GM12878 (cell line): ENCODE results near the gene DNAJB6. TPM values are rescaled to one million over a fixed set of nuclear protein-coding genes. Genes with fewer than 3 reads are reported as not detected.

Experiments used
- ATAC-seq: fragments of 200-7000 bp; cut with Tn5 transposase; 3 replicates; pipeline ENCODE4 v1.9.1; 2020; ENCODE audit warnings: mild to moderate bottlenecking, moderate library complexity
- BruUV-seq: library from RNA; stranded (reverse); fragments of 400-500 nt; replicated peaks from 2 replicates; lab custom pipeline; 2021; lab: Mats Ljungman, UMichigan
- CTCF ChIA-PET: fragments of 300-600 bp; sonication (Branson Sonifier 250); formaldehyde crosslinking; extraction: SDS; loops from one replicate; lab custom pipeline; 2021; ENCODE audit warnings: inconsistent platforms; lab: Yijun Ruan, JAX
- POLR2A ChIA-PET: fragments of 350-600 bp; formaldehyde crosslinking; extraction: SDS; loops from one replicate; lab custom pipeline; 2021; ENCODE audit warnings: inconsistent platforms; lab: Charles Lee
- RAD21 ChIA-PET: fragments of 300-600 bp; sonication (Branson Sonifier 250); formaldehyde crosslinking; loops from one replicate; lab custom pipeline; 2023; ENCODE audit warnings: antibody characterized with exemption; ENCODE audit not compliant: unreplicated experiment; lab: Charles Lee
- SMC1A ChIA-PET: fragments of 300-600 bp; sonication (Branson Sonifier 250); formaldehyde crosslinking; loops from one replicate; lab custom pipeline; 2023; ENCODE audit not compliant: unreplicated experiment, uncharacterized antibody; lab: Charles Lee
- DNase-seq: peaks from one replicate; pipeline ENCODE4 v3.0.0-alpha.2; 2011; ENCODE audit warnings: low read depth, low spot score
- FAIRE-seq: peaks from 3 replicates; lab custom pipeline; 2011; peaks lifted over from hg19 to GRCh38; lab: Jason Lieb, UNC
- H2AFZ ChIP-seq: 2 replicates; pipeline ENCODE4 v1.6.0; 2011; ENCODE audit warnings: low read depth, low read length, control low read depth; ENCODE audit not compliant: control insufficient read depth
- H3K27ac ChIP-seq: 2 replicates; pipeline ENCODE4 v1.5.1; 2011; ENCODE audit warnings: control low read depth; ENCODE audit not compliant: control insufficient read depth, insufficient read depth
- H3K27me3 ChIP-seq, 2 experiments: replicated peaks in 1 of 2; 2 replicates each; pipeline versions ENCODE4 v1.6.0 to v1.6.1; 2011; ENCODE audit warnings: low read length in 1 of 2; ENCODE audit not compliant: control insufficient read depth in 2 of 2, insufficient read depth in 2 of 2
- H3K36me3 ChIP-seq, 2 experiments: 2 replicates each; pipeline ENCODE4 v1.5.1; 2011; ENCODE audit warnings: low read length in 1 of 2; ENCODE audit not compliant: control insufficient read depth in 2 of 2, insufficient read depth in 2 of 2
- H3K4me1 ChIP-seq: 2 replicates; pipeline ENCODE4 v1.6.1; 2011; ENCODE audit warnings: mild to moderate bottlenecking, low read length, moderate library complexity, mixed read lengths; ENCODE audit not compliant: control insufficient read depth, insufficient read depth
- H3K4me2 ChIP-seq: 2 replicates; pipeline ENCODE4 v1.6.0; 2011; ENCODE audit warnings: control low read depth; ENCODE audit not compliant: control insufficient read depth, insufficient read depth
- H3K4me3 ChIP-seq: fragments of 200-600 bp; sonication (generic); 2 replicates; pipeline ENCODE4 v1.5.1; 2016
- H3K79me2 ChIP-seq: 2 replicates; pipeline ENCODE4 v1.6.0; 2011; ENCODE audit warnings: low read length; ENCODE audit not compliant: control insufficient read depth, insufficient read depth
- H3K9ac ChIP-seq: 2 replicates; pipeline ENCODE4 v1.8.0; 2011; ENCODE audit warnings: low read length, control low read depth, mixed read lengths; ENCODE audit not compliant: control insufficient read depth, insufficient read depth
- H3K9me3 ChIP-seq: replicated peaks from 3 replicates; pipeline ENCODE4 v1.5.1; 2011; ENCODE audit warnings: mild to moderate bottlenecking, low read length; ENCODE audit not compliant: control insufficient read depth, insufficient read depth
- H4K20me1 ChIP-seq: 2 replicates; pipeline ENCODE4 v1.6.0; 2011; ENCODE audit not compliant: control insufficient read depth, insufficient read depth
- CREB1 ChIP-seq: IDR thresholded peaks from 2 replicates; pipeline ENCODE4 v1.6.1; 2012; ENCODE audit warnings: low read depth, mild to moderate bottlenecking, inconsistent platforms
- HDGF ChIP-seq: fragments of 450-650 bp; IDR thresholded peaks from 2 replicates; pipeline ENCODE4 v1.6.1; 2016; ENCODE audit warnings: antibody characterized with exemption
- IKZF2 ChIP-seq, 2 experiments: fragments of 450-650 bp; IDR thresholded peaks; 2 replicates each; pipeline ENCODE4 v1.6.1; 2017; ENCODE audit warnings: mild to moderate bottlenecking in 2 of 2, moderate library complexity in 2 of 2
- JUNB ChIP-seq: IDR thresholded peaks from 2 replicates; pipeline ENCODE4 v1.6.1; 2016; ENCODE audit warnings: antibody characterized with exemption, mild to moderate bottlenecking
- MEF2A ChIP-seq: IDR thresholded peaks from 2 replicates; pipeline ENCODE4 v1.6.1; 2011; ENCODE audit warnings: low read depth, mild to moderate bottlenecking, low read length, moderate library complexity; ENCODE audit not compliant: insufficient read depth
- MEF2B ChIP-seq: fragments of 450-650 bp; IDR thresholded peaks from 2 replicates; pipeline ENCODE4 v1.6.1; 2018; ENCODE audit warnings: mild to moderate bottlenecking, moderate library complexity; ENCODE audit not compliant: partially characterized antibody, poor library complexity, severe bottlenecking
- MTA2 ChIP-seq: fragments of 450-650 bp; IDR thresholded peaks from 2 replicates; pipeline ENCODE4 v1.6.1; 2016; ENCODE audit warnings: low read depth, mild to moderate bottlenecking, moderate library complexity
- NR2C1 ChIP-seq: fragments of 450-650 bp; IDR thresholded peaks from 2 replicates; pipeline ENCODE4 v1.6.1; 2017; ENCODE audit warnings: antibody characterized with exemption, mild to moderate bottlenecking, moderate library complexity
- PML ChIP-seq: IDR thresholded peaks from 2 replicates; pipeline ENCODE4 v1.6.1; 2012; ENCODE audit warnings: low read length, inconsistent platforms
- STAT1 ChIP-seq: fragments of 450-650 bp; conservative IDR thresholded peaks from 2 replicates; pipeline ENCODE4 v1.6.1; 2014; ENCODE audit warnings: antibody characterized with exemption, mild to moderate bottlenecking
- SUZ12 ChIP-seq: fragments of 200-600 bp; sonication (generic); IDR thresholded peaks from one replicate; pipeline ENCODE4 v1.6.1; 2018; ENCODE audit warnings: antibody characterized with exemption, mild to moderate bottlenecking; ENCODE audit not compliant: unreplicated experiment
- YBX1 ChIP-seq: fragments of 450-650 bp; IDR thresholded peaks from 2 replicates; pipeline ENCODE4 v1.6.1; 2016; ENCODE audit warnings: antibody characterized with exemption
- WGBS: methylation state at CpG from one replicate; pipeline ENCODE4 v1.1.6; 2016; ENCODE audit warnings: low lambda C conversion rate; ENCODE audit not compliant: insufficient replicate concordance, insufficient coverage; ENCODE audit errors: missing lambda C conversion rate; 5-methylcytosine and 5-hydroxymethylcytosine counted together
- in situ Hi-C: fragments of 300-500 bp; cut with MboI; formaldehyde crosslinking; loops from 9 replicates; pipeline ENCODE4 v1.14.3; 2018; ENCODE audit warnings: mixed read lengths
- intact Hi-C: fragments of 100-400 bp; cut with micrococcal nuclease; formaldehyde crosslinking; loops from one replicate; pipeline ENCODE4 v1.14.2; 2022; ENCODE audit not compliant: unreplicated experiment
- polyA plus RNA-seq, 11 experiments: library from polyadenylated mRNA; depleted of rRNA in 4 of 11; unstranded in 6 of 11; stranded (reverse) in 5 of 11; fragments of >200 nt; fragmentation: Nextera tagmentation in 4 of 11; fragmentation: Illumina TruSeq in 1 of 11; extraction: Ambion mirVana in 4 of 11; extraction: Trizol in 1 of 11; gene quantifications; 1 replicate in 1 of 11; 2 replicates in 10 of 11; pipeline versions ENCODE4 v1.2.1 to v1.2.3, GENCODE V29; 2011 to 2016; ENCODE audit warnings: inconsistent platforms in 2 of 11, missing spikeins in 2 of 11, low read depth in 1 of 11
- total RNA-seq, 4 experiments: library from RNA; depleted of rRNA in 3 of 4; stranded (reverse); fragments of >200 nt in 3 of 4; fragmentation: Illumina TruSeq in 1 of 4; extraction: Trizol in 1 of 4; gene quantifications; 2 replicates each; pipeline versions ENCODE4 v1.2.1 to v1.2.3, GENCODE V29; 2013 to 2021
- TF ChIP-seq, protein P1 (sequence below): IDR thresholded peaks from 2 replicates; pipeline ENCODE4 v1.6.1; 2011; ENCODE audit warnings: borderline replicate concordance, low read depth, mild to moderate bottlenecking, moderate library complexity, low read length; ENCODE audit not compliant: insufficient read depth, poor library complexity, severe bottlenecking
- TF ChIP-seq, protein P2 (sequence below): fragments of 450-650 bp; formaldehyde crosslinking; IDR thresholded peaks from 2 replicates; pipeline ENCODE4 v1.5.0; 2022; ENCODE audit warnings: mild to moderate bottlenecking, missing genetic modification characterization
- TF ChIP-seq, protein P3 (sequence below), 3 experiments: IDR thresholded peaks in 2 of 3; conservative IDR thresholded peaks in 1 of 3; 2 replicates each; pipeline ENCODE4 v1.5.1; 2011; ENCODE audit warnings: low read depth in 3 of 3, low read length in 3 of 3, mild to moderate bottlenecking in 3 of 3, control low read depth in 2 of 3, moderate library complexity in 2 of 3, inconsistent platforms in 1 of 3, mixed read lengths in 1 of 3; ENCODE audit not compliant: control insufficient read depth in 2 of 3, insufficient read depth in 1 of 3; ENCODE audit errors: extremely low read depth in 1 of 3

Gene DNAJB6
- total and polyA plus RNA-seq, 10 of the 15 experiments (the other 5 are each of a cell fraction or from before 2014, with no cell fraction given) = 34.5 to 117 (median 53.1) TPM

DNA sequence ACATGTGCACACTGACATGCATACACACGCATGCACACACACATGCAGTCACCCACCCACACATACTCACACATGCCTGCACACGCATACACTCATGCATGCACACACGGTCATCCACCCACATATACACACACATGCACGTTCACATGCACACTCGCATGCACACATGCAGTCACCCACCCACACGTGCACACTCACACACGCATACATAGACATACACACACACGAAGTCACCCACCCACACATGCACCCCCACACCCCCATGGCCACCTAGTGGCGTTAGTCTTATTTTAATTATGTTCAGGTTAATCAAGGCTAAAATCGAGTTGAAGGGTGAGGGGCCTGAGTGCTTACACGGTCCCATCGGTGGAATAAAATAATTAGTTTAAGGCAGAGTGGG lies 96.8 kb downstream of the DNAJB6 start:
- DNase-seq = no peak
- Histone ChIP-seq H3K9ac (no peak overlapping the region), H4K20me1 (no peaks in the 10 kb centered on the region), H3K79me2 (no peaks in the 10 kb centered on the region), H3K27me3 (no peaks in the 10 kb centered on the region), H3K27ac (no peak overlapping the region), H2AFZ (no peak overlapping the region), H3K4me1 (no peaks in the 10 kb centered on the region), H3K4me3 (no peak overlapping the region), H3K36me3 (no peaks in the 10 kb centered on the region), H3K4me2 (no peak overlapping the region), H3K9me3 (no peaks in the 10 kb centered on the region)
- TF ChIP-seq YBX1 (no peak), JUNB (no peak), PML (no peak), MTA2 (no peak), NR2C1 (no peak), STAT1 (no peak), IKZF2 (IDR thresholded peaks at IDR 0.05) (no peak), SUZ12 (no peak), MEF2A (no peak), HDGF (no peak), MEF2B (no peak), CREB1 (no peak)
- TF ChIP-seq, protein P1, sequence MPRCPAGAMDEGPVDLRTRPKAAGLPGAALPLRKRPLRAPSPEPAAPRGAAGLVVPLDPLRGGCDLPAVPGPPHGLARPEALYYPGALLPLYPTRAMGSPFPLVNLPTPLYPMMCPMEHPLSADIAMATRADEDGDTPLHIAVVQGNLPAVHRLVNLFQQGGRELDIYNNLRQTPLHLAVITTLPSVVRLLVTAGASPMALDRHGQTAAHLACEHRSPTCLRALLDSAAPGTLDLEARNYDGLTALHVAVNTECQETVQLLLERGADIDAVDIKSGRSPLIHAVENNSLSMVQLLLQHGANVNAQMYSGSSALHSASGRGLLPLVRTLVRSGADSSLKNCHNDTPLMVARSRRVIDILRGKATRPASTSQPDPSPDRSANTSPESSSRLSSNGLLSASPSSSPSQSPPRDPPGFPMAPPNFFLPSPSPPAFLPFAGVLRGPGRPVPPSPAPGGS = no peak
- TF ChIP-seq, protein P2, sequence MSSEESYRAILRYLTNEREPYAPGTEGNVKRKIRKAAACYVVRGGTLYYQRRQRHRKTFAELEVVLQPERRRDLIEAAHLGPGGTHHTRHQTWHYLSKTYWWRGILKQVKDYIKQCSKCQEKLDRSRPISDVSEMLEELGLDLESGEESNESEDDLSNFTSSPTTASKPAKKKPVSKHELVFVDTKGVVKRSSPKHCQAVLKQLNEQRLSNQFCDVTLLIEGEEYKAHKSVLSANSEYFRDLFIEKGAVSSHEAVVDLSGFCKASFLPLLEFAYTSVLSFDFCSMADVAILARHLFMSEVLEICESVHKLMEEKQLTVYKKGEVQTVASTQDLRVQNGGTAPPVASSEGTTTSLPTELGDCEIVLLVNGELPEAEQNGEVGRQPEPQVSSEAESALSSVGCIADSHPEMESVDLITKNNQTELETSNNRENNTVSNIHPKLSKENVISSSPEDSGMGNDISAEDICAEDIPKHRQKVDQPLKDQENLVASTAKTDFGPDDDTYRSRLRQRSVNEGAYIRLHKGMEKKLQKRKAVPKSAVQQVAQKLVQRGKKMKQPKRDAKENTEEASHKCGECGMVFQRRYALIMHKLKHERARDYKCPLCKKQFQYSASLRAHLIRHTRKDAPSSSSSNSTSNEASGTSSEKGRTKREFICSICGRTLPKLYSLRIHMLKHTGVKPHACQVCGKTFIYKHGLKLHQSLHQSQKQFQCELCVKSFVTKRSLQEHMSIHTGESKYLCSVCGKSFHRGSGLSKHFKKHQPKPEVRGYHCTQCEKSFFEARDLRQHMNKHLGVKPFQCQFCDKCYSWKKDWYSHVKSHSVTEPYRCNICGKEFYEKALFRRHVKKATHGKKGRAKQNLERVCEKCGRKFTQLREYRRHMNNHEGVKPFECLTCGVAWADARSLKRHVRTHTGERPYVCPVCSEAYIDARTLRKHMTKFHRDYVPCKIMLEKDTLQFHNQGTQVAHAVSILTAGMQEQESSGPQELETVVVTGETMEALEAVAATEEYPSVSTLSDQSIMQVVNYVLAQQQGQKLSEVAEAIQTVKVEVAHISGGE = no peak
- TF ChIP-seq, protein P3, sequence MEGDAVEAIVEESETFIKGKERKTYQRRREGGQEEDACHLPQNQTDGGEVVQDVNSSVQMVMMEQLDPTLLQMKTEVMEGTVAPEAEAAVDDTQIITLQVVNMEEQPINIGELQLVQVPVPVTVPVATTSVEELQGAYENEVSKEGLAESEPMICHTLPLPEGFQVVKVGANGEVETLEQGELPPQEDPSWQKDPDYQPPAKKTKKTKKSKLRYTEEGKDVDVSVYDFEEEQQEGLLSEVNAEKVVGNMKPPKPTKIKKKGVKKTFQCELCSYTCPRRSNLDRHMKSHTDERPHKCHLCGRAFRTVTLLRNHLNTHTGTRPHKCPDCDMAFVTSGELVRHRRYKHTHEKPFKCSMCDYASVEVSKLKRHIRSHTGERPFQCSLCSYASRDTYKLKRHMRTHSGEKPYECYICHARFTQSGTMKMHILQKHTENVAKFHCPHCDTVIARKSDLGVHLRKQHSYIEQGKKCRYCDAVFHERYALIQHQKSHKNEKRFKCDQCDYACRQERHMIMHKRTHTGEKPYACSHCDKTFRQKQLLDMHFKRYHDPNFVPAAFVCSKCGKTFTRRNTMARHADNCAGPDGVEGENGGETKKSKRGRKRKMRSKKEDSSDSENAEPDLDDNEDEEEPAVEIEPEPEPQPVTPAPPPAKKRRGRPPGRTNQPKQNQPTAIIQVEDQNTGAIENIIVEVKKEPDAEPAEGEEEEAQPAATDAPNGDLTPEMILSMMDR (IDR thresholded peaks at IDR 0.05 in 2 of 3, conservative IDR thresholded peaks at IDR 0.05 in 1 of 3; ENCODE audit: control insufficient read depth in 2 of 3, extremely low read depth in 1 of 3, insufficient read depth in 1 of 3, low read depth in 3 of 3, low read length in 3 of 3) = no peak
- FAIRE-seq = no peak
- no TSS peak for BruUV-seq
- ChIA-PET SMC1A (no interaction called here), CTCF (no interaction called here), RAD21 (no interaction called here), POLR2A (no interaction called here)
- intact Hi-C loops = loop anchor here (2.0 kb wide), 1 partner anchor 1543 kb away; no protein-coding TSS in a partner anchor
- ATAC-seq = no peak
- 58% methylated on average over 12 of the region's 12 CpGs for WGBS
- in situ Hi-C loops = no loop called here
